ACHN (cell line): ENCODE results near the gene TRIM47.

Source experiments
- DNase-seq: peaks from one replicate; pipeline ENCODE4 v3.0.0-alpha.2; 2015
- in situ Hi-C: cut with HindIII; loops from 2 replicates; pipeline ENCODE4 v1.10.0; 2017; ENCODE audit warnings: low sequenced_read_pairs, low pct_ligation_motif_present, low pct_unique_long_range_greater_than_20kb

The TRIM47 gene

GRCh38 chr17:75910699-75911098 is 32.3 kb upstream of the TRIM47 start:
- no peak for DNase-seq
- in situ Hi-C loops = no loop called here

GRCh38 chr17:75909812-75910274 is 31.5 kb upstream of the TRIM47 start:
- in situ Hi-C loops = no loop called here
- no peak for DNase-seq

GRCh38 chr17:75909051-75909811 is 30.9 kb upstream of the TRIM47 start:
- no peak for DNase-seq
- in situ Hi-C loops = no loop called here

- in situ Hi-C loops = no loop called here
- DNase-seq = no peak
These were observed 29.8 kb upstream of the TRIM47 start for GRCh38 chr17:75908201-75908600.

GRCh38 chr17:75906143-75906884 is 27.9 kb upstream of the TRIM47 start:
- no peak for DNase-seq
- in situ Hi-C loops = no loop called here

- in situ Hi-C loops = no loop called here
These were observed 26.6 kb upstream of the TRIM47 start, which contains the start of gene MRPL38 for GRCh38 chr17:75904749-75905521. Gene MRPL38, minus strand, starts transcription at chr17:75904884. Its CDS starts 9 bp downstream, at chr17:75904875.

GRCh38 chr17:75902406-75902805 is 24.0 kb upstream of the TRIM47 start:
- in situ Hi-C loops = no loop called here

More at GRCh38 chr17:75904749-75905521, 26.6 kb upstream of the TRIM47 start, which contains the start of gene MRPL38:
- DNase-seq = peak; percentile 96

GRCh38 chr17:75901727-75902126 is 23.3 kb upstream of the TRIM47 start:
- in situ Hi-C loops = no loop called here
- no peak for DNase-seq

More at GRCh38 chr17:75902406-75902805, 24.0 kb upstream of the TRIM47 start:
- peak; percentile 73 for DNase-seq

- in situ Hi-C loops = no loop called here
These were observed 22.5 kb upstream of the TRIM47 start for GRCh38 chr17:75900691-75901533.

GRCh38 chr17:75899767-75900468 is 21.5 kb upstream of the TRIM47 start:
- in situ Hi-C loops = no loop called here

More at GRCh38 chr17:75900691-75901533, 22.5 kb upstream of the TRIM47 start:
- no peak for DNase-seq

GRCh38 chr17:75899353-75899752 is 21.0 kb upstream of the TRIM47 start:
- no peak for DNase-seq
- in situ Hi-C loops = no loop called here

More at GRCh38 chr17:75899767-75900468, 21.5 kb upstream of the TRIM47 start:
- no peak for DNase-seq

GRCh38 chr17:75898791-75899190 is 20.4 kb upstream of the TRIM47 start:
- DNase-seq = no peak
- in situ Hi-C loops = no loop called here

GRCh38 chr17:75898065-75898464 is 19.7 kb upstream of the TRIM47 start:
- in situ Hi-C loops = no loop called here
- no peak for DNase-seq

GRCh38 chr17:75897160-75898019 is 19.0 kb upstream of the TRIM47 start:
- no peak for DNase-seq
- in situ Hi-C loops = no loop called here

GRCh38 chr17:75896415-75897159 is 18.2 kb upstream of the TRIM47 start, which contains the start of gene TRIM65:
Gene TRIM65, minus strand, starts transcription at chr17:75896951. Its CDS starts 14 bp downstream, at chr17:75896937.
- in situ Hi-C loops = no loop called here
- DNase-seq = peak; percentile 76
